Keratinocyte (primary cell): ENCODE results near the gene POLE. TPM values are rescaled to one million over a fixed set of nuclear protein-coding genes. Genes with fewer than 3 reads are reported as not detected.

Experiments
- DNase-seq: peaks from one replicate; pipeline ENCODE4 v3.0.0-alpha.2; 2011; ENCODE audit warnings: low read depth, missing footprints, low spot score
- FAIRE-seq: peaks from 2 replicates; lab custom pipeline; 2011; peaks lifted over from hg19 to GRCh38; lab: Jason Lieb, UNC
- H2AFZ ChIP-seq: 2 replicates; pipeline ENCODE4 v1.6.0; 2012; ENCODE audit warnings: low read length, control low read depth, inconsistent platforms; ENCODE audit not compliant: control insufficient read depth
- H3K27ac ChIP-seq: 2 replicates; pipeline ENCODE4 v1.5.1; 2011; ENCODE audit warnings: low read length; ENCODE audit not compliant: control insufficient read depth, insufficient read depth
- H3K27me3 ChIP-seq: 3 replicates; pipeline ENCODE4 v1.6.0; 2011; ENCODE audit warnings: low read length; ENCODE audit not compliant: control insufficient read depth, insufficient read depth; ENCODE audit errors: extremely low read depth
- H3K36me3 ChIP-seq, 2 experiments: 2 replicates in 1 of 2; 3 replicates in 1 of 2; pipeline ENCODE4 v1.5.1; 2011; ENCODE audit warnings: low read length in 2 of 2, mild to moderate bottlenecking in 1 of 2; ENCODE audit not compliant: control insufficient read depth in 2 of 2, insufficient read depth in 2 of 2; ENCODE audit errors: extremely low read depth in 1 of 2
- H3K4me1 ChIP-seq: 3 replicates; pipeline ENCODE4 v1.5.1; 2011; ENCODE audit warnings: low read length; ENCODE audit not compliant: control insufficient read depth, insufficient read depth; ENCODE audit errors: extremely low read depth
- H3K4me2 ChIP-seq: 3 replicates; pipeline ENCODE4 v1.6.0; 2011; ENCODE audit warnings: low read depth, low read length; ENCODE audit not compliant: control insufficient read depth, insufficient read depth; ENCODE audit errors: extremely low read depth
- H3K4me3 ChIP-seq, 3 experiments: fragments of 200-600 bp in 1 of 3; sonication (generic) in 1 of 3; 2 replicates in 2 of 3; 3 replicates in 1 of 3; pipeline ENCODE4 v1.5.1; 2011 to 2016; ENCODE audit warnings: low read length in 3 of 3, mild to moderate bottlenecking in 3 of 3, control low read depth in 2 of 3, inconsistent platforms in 1 of 3, low read depth in 1 of 3, mixed read lengths in 1 of 3, mixed run types in 1 of 3, moderate library complexity in 1 of 3; ENCODE audit not compliant: control insufficient read depth in 2 of 3, insufficient read depth in 2 of 3; ENCODE audit errors: extremely low read depth in 1 of 3
- H3K79me2 ChIP-seq: 2 replicates; pipeline ENCODE4 v1.6.0; 2012; ENCODE audit warnings: low read length; ENCODE audit not compliant: control insufficient read depth, insufficient read depth
- H3K9ac ChIP-seq: 3 replicates; pipeline ENCODE4 v1.6.0; 2011; ENCODE audit warnings: low read length; ENCODE audit not compliant: control insufficient read depth, insufficient read depth; ENCODE audit errors: extremely low read depth
- H3K9me1 ChIP-seq: 3 replicates; pipeline ENCODE4 v1.6.0; 2011; ENCODE audit warnings: low read length; ENCODE audit not compliant: control insufficient read depth, insufficient read depth; ENCODE audit errors: extremely low read depth
- H3K9me3 ChIP-seq: 2 replicates; pipeline ENCODE4 v1.5.1; 2012; ENCODE audit warnings: low read depth, low read length; ENCODE audit not compliant: control insufficient read depth
- H4K20me1 ChIP-seq: 3 replicates; pipeline ENCODE4 v1.6.0; 2011; ENCODE audit warnings: low read length; ENCODE audit not compliant: control insufficient read depth, insufficient read depth; ENCODE audit errors: extremely low read depth
- CTCF ChIP-seq, 3 experiments: IDR thresholded peaks in 1 of 3; conservative IDR thresholded peaks in 1 of 3; optimal IDR thresholded peaks in 1 of 3; 2 replicates in 2 of 3; 3 replicates in 1 of 3; pipeline versions ENCODE3 to v1.5.1; 2011; ENCODE audit warnings: low read length in 3 of 3, mild to moderate bottlenecking in 3 of 3, moderate library complexity in 2 of 3, control low read depth in 1 of 3, inconsistent platforms in 1 of 3; ENCODE audit not compliant: insufficient read depth in 2 of 3; ENCODE audit errors: extremely low read depth in 1 of 3
- EZH2 ChIP-seq: IDR thresholded peaks from one replicate; pipeline ENCODE4 v1.6.1; 2012; ENCODE audit warnings: inconsistent platforms, mild to moderate bottlenecking, low read length, moderate library complexity
- dilution Hi-C: fragments of 300-500 bp; cut with MboI; formaldehyde crosslinking; loops from one replicate; pipeline ENCODE4 v1.7.0; 2020; ENCODE audit warnings: low sequenced_read_pairs; ENCODE audit not compliant: extremely low pct_ligation_motif_present
- polyA plus RNA-seq, 5 experiments: library from polyadenylated mRNA; depleted of rRNA in 3 of 5; stranded (reverse) in 3 of 5; stranded (forward) in 1 of 5; unstranded in 1 of 5; fragments of >200 nt; gene quantifications; 1 replicate in 1 of 5; 2 replicates in 3 of 5; 3 replicates in 1 of 5; pipeline versions ENCODE4 v1.2.1 to v1.2.3, GENCODE V29; 2011 to 2012; ENCODE audit warnings: missing spikeins in 2 of 5, low read depth in 1 of 5, low replicate concordance in 1 of 5

POLE gene
- polyA plus RNA-seq, 1 donor (not counting 4 experiments of a cell fraction or from before 2014, with no cell fraction given): 14.8 TPM

DNA sequence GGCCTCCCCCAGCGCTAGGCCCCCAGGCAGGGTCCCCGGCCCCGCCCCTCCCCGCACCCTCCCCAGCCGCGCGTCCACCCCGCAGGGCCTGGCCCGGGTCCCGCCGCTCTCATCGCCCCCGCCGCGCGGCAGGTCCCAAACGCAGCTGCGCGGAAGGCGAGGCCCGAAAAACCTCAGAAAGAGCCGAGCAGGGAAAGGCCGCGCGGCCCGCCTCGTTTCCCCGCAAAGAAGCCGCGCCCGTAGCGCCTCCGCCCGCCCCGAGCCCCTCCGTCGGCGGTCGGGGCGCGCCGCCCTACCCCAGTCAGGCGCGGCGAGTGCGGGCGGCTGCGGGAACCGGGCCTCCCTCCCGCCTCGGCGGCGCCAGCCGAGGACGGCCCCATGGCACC, 324 bp downstream of the POLE start:
- Histone ChIP-seq H3K4me3 (peak overlapping the region; percentile 59 to 70 (median 59)), H2AFZ (peak overlapping the region; percentile 15), H3K4me1 (no peaks in the 10 kb centered on the region), H3K79me2 (peaks cover 36% of the 10 kb centered on the region), H4K20me1 (no peaks in the 10 kb centered on the region), H3K9me3 (no peaks in the 10 kb centered on the region), H3K9me1 (peaks cover 3% of the 10 kb centered on the region), H3K36me3 (peaks cover 1 to 7% of the 10 kb centered on the region in 2 experiments), H3K27me3 (no peaks in the 10 kb centered on the region), H3K4me2 (peak overlapping the region; percentile 22), H3K27ac (peak overlapping the region; percentile 54), H3K9ac (peak overlapping the region; percentile 74)
- dilution Hi-C loops: no loop called here
- TF ChIP-seq EZH2 (no peak), CTCF (optimal IDR thresholded peaks at IDR 0.05 in 1 of 3, IDR thresholded peaks at IDR 0.05 in 1 of 3, conservative IDR thresholded peaks at IDR 0.05 in 1 of 3; ENCODE audit: extremely low read depth in 1 of 3, insufficient read depth in 2 of 3, low read length in 3 of 3) (no peak)
- no peak for FAIRE-seq
- no peak for DNase-seq

DNA sequence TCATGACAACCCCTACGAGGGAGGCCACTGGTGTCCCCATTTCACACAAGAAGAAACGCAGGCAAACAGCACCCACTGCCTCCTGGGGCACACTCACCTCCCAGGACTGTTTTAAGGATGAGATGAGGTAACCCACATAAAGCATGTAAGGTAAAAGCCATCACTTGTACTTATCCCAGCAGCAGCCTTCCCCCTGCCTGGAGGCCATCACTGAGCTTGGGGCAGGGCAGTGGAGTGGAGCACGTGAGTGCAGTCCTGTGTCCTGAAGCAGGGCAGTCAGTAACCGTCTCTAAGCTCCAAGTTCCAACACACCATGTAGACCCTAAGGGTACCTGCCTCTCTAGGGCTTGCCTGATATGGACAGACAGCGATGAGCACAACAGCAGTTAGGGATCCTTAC, 1.7 kb downstream of the POLE start:
- DNase-seq (no peak), FAIRE-seq (no peak)
- no peak overlapping the region for H3K9ac ChIP-seq
- H3K4me1 ChIP-seq: no peaks in the 10 kb centered on the region
- H2AFZ ChIP-seq: no peak overlapping the region
- no peak overlapping the region for H3K27ac ChIP-seq
- no peaks in the 10 kb centered on the region for H3K27me3 ChIP-seq
- TF ChIP-seq EZH2: no peak
- no peak for TF ChIP-seq CTCF (optimal IDR thresholded peaks at IDR 0.05 in 1 of 3, IDR thresholded peaks at IDR 0.05 in 1 of 3, conservative IDR thresholded peaks at IDR 0.05 in 1 of 3; ENCODE audit: extremely low read depth in 1 of 3, insufficient read depth in 2 of 3, low read length in 3 of 3)
- dilution Hi-C loops: no loop called here
- H3K4me3 ChIP-seq: no peak overlapping the region
- peaks cover 3% of the 10 kb centered on the region for H3K9me1 ChIP-seq
- H3K79me2 ChIP-seq: peaks cover 49% of the 10 kb centered on the region
- no peaks in the 10 kb centered on the region for H3K9me3 ChIP-seq
- H3K4me2 ChIP-seq: peak overlapping the region; percentile 27
- H3K36me3 ChIP-seq: peaks cover 1 to 7% of the 10 kb centered on the region in 2 experiments
- H4K20me1 ChIP-seq: no peaks in the 10 kb centered on the region
